GM19099 (cell line): Measurements from ENCODE around the gene SAFB.

ENCODE experiments used
- POLR2A ChIP-seq: IDR thresholded peaks from 3 replicates; pipeline ENCODE4 v1.6.1; 2011; ENCODE audit warnings: low read depth; ENCODE audit not compliant: insufficient read length; ENCODE audit errors: extremely low read depth

The SAFB gene

DNA sequence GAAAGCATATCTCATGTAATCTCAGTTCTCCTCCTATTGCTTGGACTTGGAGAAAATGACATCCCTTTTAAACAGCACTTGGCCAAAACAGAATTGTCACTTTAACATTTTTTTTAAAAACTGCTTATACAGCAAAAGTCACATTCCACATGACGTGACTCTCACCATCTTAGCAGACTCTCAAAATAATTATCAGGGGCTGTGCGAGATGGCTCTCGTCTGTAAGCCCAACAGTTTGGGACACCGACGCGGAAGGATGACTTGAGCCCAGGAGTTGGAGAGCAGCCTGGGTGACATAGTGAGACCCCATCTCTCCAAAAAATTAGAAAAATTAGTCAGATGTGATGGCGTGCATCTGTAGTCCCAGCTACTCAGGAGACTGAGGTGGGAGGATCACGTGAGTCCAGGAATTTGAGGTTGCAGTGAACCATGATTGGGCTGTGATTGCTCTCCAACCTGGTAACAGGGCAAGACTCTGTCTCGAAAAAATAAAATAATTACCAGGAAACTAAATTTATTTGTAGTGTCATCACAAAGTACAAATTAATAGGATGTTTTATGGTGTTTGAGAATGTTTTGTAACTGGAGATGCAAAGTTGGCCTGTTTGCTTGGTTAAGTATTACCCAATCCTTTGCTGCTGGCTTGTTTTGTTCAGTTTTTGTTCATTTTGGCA is 8.8 kb downstream of the SAFB start:
- TF ChIP-seq POLR2A, result no peak

DNA sequence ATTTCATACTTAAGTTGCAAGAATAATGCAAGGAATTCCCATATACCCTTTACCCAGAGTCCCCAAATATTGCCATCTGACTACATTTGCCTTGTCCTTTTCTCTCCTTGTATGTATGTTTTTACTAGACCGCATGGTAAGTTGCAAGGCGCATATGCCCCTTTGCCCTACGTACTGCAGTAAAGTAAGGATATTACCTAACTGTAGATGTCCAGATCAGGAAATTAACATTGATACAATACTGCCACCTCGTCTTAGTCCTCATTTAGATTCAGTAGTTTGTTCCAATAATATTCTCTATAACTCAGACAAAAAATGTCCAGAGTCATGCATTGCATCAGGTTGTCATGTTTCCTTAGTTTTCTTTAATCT is 9.3 kb downstream of the SAFB start:
- TF ChIP-seq POLR2A, result no peak

DNA sequence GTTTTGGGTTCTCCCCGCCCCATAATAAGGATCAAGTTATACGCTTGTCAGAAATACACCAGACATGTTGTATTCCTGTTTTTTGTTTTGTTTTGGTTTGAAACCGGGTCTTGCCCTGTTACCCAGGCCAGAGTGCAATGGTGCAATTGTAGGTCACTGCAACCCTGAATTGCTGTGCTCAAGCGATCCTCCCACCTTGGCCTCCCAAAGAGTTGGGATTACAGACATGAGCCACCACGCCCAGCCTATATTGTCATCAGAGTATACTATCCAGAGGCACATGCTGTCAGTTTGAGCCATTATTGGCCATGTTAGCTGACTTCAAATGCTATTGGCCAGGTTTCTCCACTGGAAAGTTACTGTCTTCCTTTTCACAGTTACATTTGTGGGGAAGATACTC is 9.8 kb downstream of the SAFB start:
- TF ChIP-seq POLR2A, result no peak

DNA sequence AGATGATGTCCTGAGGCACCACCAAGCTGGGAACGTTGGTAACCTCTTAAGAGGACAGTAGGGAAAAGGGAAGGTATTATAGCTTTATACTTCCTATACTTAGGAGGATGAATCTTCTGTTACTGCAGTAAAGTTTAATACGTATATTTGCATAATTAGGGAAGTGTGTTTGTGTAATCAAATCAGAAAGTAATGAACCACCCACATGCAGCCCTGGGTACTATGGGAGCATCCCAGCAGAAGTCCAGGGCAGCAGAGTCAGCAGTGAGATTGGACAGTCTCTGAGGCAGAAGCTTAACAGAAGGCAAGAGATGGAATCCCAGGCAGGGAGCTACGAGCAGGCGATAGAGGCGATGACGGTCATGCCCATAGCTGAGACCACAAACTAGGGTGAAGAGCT is 12.5 kb downstream of the SAFB start:
- no peak for TF ChIP-seq POLR2A

DNA sequence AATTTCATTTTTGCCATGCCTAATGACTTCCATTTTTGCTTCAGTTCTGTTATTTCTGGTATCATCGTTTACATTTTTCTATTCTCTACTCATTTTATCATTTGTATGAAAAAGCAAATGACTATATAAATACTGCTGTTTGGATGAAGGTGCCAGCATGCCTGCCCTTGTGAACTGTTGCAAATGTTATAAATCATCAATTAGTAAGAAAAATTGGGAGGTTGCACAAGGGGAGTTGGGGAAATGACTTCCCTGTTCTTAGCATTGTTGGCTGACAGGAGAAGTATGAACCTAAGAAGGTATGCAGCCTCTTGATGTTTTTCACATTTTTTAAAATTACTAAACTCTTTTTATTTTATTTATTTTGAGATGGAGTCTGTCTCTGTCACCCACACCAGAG is 15.1 kb downstream of the SAFB start:
- TF ChIP-seq POLR2A, result no peak

DNA sequence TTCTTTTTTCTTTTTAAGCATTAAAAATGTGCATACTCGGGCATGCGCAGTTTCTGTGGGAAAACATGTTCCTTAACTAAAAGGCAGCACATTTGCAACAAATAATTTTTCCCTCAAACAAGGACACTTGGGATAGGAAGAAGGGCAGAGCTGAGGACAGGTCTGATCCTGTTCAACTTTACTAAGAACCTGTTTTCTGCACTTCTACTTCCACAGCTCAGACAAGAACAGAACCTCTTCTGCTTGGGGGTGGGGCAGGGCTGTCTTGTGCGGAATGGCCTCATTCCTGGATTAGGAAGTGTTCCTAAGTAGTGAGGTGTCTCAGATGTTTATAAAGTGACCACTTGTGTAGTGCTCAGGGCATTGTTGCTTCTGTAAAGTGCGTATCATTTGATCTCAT is 18.3 kb downstream of the SAFB start:
- TF ChIP-seq POLR2A, result no peak

DNA sequence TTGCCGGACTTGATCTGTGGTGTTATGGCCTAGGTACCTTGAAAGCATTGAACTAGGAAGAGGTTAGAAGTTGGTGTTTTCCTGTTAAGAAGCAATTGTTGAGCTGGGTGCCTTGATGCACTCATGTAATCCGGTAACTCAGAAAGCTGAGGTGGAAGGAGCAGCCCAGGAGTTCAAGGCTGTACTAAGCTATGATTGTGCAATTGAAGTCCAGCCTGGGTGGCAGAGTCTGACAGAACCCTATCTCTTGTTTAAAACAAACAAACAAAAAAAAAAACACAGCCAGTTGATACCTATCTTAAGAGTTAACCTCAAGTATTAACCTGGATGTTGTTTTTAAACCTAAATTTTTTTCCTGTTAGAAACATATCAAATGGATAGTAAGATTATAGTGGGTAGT is 19.3 kb downstream of the SAFB start:
- no peak for TF ChIP-seq POLR2A

DNA sequence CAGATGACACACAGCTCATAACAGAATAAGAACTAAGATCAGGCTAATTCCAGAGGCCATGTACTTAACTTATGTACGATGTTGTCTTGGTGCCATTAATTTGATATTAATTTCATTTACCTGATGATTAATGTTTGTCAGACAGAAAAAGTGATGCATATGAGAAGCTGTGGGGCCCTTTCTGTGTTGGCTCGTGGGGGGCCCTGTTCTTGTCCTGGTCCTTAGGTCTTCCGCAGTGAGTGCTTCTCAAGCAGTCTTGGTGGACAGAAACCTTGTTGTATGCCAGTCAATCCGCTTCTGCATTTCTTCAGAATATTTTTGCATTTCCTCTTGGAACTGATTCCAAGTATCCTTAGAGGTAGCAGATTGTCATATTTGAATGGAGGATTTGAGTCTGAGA is 20.2 kb downstream of the SAFB start:
- no peak for TF ChIP-seq POLR2A

DNA sequence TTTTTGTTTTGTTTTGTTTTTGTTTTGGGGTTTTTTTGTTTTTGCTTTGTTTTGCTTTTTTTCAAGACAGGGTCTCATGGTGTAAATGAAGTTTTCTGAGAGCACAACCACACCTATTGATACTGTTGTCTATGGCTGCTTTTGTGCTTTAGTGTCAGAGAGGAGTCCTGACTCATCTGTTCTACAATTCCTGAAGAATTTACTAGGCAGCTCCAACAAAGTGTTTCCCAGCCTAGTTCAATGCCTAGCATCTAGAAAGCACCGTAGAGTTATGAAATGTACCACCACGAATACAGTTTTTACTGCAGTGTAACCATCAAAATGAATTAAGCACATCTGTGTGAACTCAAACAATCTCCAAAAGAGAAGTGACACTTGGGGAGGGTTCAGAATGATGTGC is 21.2 kb downstream of the SAFB start:
- no peak for TF ChIP-seq POLR2A

DNA sequence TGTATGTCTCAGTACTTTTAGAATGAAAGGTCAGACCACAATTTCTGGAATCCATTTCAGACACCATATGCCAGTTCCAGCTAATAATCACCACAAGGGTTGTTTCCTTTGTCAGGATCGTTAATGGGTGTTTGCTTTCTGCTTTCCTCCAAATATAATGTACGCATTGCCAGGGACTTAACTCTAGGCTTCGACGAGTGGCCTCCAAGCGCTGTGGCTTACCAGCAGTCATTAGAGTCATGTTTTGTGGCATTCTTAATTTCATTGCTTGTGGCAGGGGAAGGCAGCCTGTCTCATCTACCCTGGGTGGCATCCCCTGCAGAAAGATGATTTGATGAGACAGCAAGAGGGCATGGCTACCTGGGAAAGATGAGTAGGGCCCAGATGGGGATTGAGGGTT is 22.5 kb downstream of the SAFB start:
- no peak for TF ChIP-seq POLR2A

DNA sequence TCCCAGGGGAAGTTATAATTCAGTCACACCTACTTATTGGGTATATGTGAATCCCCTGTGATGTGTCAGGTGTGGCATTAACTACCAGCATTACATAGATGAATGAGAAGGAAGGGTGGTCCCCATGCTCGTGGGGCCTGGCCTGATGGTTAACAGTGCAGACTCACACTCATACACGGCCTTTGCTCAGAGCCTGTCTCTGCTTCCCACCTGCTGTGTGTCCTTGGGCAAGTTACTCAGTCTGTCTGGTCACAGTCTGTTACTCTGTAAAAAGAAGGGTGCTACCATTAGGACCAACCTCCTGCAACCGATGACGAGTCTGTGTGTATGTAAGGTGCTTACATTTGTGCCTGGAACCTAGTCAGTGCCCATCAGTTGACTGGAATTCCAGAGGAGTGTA is 23.8 kb downstream of the SAFB start:
- TF ChIP-seq POLR2A, result no peak

DNA sequence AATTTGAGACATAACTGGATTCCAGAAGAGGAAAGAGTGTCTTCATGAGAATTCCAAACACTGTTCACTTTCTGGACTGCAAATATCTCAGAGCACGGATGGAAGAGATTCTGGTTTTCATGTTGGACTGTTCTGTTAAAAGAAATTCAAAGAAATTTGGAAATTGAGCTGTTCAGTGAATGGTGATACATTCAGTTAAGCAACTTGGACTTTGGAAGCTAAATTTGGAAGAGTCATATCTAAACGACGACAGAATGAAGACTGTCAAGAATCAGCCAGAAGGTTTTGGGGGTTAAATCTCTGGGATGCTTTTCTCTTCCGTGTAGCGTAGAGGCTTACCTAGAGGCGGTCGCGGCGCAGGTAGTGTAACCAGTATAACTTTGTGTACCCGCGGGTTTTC is 25.6 kb downstream of the SAFB start:
- no peak for TF ChIP-seq POLR2A

DNA sequence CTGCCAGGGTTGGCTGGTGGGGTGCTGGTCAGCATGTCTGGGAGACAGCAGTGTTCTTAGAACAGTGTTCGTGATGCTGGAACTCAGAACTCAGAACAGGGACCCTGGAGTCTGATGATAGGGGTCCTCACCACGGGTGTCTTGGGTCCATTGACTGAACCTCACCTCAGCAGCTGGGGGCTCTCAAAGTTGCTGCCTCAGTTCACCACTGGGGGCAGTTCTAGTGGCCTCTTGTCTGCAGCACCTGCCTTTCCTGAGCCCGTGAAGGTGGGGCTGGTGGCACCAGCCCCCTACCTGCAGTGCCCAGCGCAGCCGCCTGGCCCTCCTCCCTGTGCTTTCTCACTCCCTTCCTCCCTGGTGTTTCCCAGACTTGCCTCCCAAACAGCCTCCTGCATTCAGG is 28.5 kb downstream of the SAFB start:
- TF ChIP-seq POLR2A, result no peak

DNA sequence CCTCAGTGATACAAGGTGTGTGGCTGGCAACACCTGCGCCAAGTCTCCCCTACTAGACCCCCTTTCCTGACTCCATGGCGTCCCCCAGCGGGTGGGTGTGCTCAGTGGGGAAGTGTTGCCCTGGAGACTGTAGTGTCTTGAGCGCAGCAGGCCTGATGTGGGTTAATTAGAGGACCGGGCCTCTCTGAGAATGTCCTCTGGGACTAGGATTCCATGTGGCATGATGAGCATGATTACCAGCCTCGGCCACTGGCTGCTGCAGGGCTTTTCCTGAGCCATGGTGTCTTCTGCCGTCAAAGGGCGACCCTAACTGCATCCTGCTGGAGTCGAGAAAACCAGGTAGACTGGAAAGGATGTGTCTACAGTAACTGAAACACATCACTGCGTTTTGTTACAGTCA is 29.4 kb downstream of the SAFB start:
- no peak for TF ChIP-seq POLR2A

DNA sequence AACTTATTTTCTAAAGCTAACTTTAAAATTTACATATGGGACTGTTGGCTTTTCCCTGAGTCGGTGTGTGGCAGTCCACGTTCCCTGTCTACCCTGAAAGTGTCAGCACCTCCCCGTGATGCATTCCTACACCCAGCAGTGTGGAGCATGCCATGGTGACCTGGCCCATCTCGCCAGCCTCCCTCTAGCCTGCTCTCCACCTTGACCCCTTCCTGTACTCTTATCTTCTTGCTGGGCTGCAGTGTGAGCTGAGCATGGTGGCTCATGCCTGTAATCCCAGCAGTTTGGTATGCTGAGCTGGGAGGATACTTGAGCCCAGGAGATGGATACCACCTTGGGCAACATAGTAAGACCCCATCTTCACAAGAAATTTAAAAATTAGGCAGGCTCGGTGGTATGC is 32.0 kb downstream of the SAFB start:
- no peak for TF ChIP-seq POLR2A

DNA sequence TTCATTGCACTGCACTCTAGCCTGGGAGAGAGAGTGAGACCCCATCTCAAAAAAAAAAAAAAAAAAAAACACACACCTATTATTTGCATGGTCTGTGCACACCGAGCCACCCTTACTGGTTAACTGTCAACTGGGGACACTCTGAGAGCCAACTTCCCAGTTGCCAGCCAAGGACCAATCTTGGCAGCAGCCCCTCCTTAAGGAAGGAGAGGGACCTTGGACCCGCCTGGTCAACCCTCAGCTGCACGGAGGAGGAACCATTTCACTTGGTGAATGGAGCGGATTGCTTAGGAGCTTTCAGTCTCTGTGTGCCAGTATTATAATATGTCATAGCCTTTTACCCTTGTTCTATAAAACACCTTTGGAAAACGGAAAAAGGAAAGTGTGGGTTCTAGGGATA is 32.5 kb downstream of the SAFB start:
- no peak for TF ChIP-seq POLR2A

DNA sequence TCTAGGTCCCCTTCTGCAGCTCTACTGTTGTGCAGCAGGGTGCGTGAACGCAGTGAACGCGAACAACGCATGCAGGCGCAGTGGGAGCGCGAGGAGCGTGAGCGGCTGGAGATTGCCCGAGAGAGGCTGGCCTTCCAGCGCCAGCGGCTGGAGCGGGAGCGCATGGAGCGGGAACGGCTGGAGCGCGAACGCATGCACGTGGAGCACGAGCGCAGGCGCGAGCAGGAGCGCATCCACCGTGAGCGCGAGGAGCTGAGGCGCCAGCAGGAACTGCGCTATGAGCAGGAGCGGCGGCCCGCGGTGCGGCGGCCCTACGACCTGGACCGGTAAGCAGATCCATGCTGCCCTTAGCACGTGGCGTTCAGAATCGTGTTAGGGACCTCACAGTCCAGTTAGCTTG is 38.6 kb downstream of the SAFB start:
- TF ChIP-seq POLR2A, result no peak
